NCI-H1092 treated with DMSO at 0.1 percent for 48 hours (cell line): Measurements from ENCODE around the gene CBFA2T3.

Experiments used
- DNase-seq: peaks from one replicate; lab custom pipeline; 2025; lab: John Stamatoyannopoulos, UW

Gene CBFA2T3

DNA sequence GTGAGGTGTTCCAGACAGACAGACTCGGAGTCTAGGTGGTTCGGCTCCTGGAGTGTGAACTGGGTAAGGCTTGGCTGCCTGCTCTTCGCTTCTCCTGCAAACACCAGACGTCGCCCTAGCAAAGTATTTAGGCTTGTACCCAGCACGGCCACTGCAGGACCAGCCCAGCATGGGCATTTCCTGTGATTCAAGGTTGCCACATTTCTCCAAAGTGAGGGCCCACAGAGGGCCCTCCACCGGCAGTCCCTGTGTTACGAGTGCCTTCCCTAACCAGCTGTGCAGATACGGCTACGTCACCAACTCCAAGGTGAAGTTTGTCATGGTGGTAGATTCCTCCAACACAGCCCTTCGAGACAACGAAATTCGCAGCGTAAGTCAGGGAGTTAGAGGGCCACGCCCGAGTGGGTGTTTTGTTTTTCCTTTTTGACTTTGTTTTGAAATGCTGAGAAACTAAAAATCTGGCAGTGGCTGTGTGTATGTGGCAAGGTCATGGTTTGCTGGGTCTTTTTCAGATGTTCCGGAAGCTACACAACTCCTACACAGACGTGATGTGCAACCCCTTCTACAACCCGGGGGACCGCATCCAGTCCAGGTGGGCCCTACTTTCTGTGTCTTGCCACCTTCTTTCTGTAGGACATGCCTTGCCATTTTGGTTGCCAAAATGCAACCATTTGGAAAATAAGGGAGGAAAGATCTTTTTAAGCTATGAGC is 117.5 kb downstream of the CBFA2T3 start:
- DNase-seq, result no peak

DNA sequence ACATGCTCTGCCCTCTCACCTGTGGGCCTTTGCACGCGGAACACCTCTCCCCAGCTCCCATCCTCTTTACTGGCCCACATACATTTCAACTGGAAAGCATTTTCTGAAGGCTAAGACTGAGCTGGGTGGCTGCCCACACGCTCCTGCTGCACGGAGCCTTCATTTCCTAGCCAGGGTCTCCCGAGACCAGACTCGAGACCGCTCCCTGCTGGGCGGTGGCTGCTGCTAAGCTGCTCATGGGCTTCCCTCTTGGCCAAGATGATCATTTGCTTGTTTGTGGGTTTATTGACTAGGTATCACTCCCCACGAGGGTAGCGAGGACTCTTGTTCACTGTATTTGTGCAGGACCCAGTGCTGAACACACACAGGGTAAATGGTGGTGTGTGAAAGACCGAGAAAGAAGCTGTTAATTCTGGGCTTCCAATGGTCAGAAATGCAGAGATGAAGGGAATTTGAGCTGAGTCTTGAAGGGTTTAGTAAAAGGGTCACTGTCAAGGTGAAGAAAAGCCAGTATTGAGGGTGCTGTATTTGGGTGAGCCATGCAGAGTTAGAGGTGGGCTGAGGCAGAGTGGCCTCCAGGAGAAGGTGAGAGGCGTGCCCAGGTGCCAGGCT is 119.2 kb downstream of the CBFA2T3 start:
- peak; percentile 48 for DNase-seq

DNA sequence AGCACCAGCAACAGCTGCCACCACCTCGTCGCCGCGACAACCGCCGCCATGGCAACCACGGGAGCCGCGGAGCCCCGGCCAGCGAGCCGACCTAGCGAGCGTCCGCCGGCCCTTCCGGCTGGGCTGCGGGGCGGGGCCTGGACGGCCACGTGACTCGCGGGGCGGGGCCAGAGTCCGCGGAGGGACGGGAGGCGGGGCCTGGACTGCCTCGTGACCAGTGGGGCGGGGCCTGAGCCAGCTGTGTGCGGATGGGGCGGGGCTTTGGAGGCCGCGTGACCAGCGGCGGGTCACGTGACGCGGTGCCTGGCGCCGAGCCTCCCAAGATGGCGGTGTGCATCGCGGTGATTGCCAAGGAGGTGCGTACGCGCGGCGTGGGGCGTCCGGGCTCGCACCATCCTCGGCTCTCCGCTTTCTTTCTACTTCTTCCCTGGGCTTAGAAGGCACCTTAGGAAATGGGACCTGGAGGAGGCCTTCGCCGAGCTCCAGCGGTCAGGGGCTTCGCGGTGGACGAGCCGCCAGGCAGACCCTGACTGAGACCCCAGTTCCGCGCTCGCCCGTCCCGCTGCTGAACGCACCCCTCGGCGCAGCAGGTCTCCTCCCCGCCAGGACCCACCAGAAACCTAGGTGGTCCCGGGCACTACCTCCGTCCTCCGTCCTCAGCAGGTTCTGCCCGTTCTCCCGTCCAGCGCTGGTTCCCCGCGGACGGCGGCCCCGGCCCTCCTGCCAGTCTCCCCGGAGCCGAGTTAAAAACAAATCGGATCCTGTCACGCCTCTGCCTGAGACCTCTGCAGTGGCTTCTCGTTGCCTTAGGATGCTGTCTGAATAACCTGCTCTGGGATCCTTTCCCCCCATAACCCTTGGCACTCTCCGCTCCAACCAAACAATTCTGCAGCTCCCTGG is 119.9 kb downstream of the CBFA2T3 start, which contains the start of the genes GALNS and TRAPPC2L:
TSS of gene GALNS (minus strand) at position 120 of the 900 bp plus-strand sequence. CDS start at position 50, 70 bp downstream.
TSS of gene TRAPPC2L (plus strand) at position 300 of the 900 bp plus-strand sequence. CDS start at position 324, 24 bp downstream.
- DNase-seq, result peak; percentile 95

DNA sequence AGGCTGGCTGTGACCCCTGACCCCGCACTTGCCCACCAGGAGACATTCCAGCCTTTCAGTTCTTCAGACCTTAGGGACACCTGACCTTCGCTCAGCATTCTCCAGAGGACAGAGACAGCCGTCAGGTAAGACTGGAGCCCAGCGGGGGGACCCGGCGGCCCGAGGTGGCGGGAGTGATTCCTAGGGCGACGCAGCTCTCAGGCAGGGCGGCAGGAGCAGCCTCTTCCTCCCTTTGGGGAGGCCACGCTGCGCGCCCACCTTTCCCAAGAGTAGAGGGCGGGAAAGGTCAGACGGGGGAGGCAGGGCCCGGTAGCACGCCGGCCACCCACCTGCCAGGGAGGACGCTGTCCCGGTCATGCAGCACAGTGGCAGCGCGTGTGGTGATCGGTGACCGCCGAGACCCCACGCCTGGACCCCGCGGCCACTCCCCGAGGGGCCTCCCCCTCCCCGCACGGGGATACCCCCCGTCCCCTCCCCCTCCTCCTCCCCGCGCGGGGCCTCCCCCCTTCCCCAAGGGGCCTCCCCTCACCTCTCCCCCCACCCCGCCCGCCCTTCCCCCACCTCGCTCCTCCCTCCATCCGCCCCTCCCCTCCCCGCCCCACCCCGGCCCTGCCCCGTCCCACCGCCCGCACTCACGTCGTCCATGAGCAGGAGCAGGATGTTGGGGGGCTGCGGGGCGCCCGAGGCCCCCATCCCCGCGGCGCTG is 120.7 kb downstream of the CBFA2T3 start:
- no peak for DNase-seq

DNA sequence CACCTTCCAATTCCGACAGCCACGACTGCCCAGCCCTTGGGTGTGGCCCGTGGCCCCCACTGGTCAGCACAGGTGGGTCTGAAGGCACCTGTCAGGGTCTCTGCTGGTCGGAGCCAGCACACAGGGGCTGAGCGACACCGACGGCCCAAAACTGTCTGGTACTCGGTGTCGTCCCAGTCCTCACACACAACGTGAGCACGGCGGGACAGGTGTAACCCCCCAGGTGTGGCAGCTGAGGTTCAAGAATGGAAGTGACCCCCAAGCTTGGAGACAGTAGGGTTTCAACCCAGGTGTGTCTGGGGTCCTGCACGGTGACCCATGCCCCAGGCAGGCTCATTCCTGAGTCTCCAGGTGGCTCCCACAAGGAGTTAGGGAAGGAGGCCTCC is 121.3 kb downstream of the CBFA2T3 start:
- DNase-seq, result no peak

DNA sequence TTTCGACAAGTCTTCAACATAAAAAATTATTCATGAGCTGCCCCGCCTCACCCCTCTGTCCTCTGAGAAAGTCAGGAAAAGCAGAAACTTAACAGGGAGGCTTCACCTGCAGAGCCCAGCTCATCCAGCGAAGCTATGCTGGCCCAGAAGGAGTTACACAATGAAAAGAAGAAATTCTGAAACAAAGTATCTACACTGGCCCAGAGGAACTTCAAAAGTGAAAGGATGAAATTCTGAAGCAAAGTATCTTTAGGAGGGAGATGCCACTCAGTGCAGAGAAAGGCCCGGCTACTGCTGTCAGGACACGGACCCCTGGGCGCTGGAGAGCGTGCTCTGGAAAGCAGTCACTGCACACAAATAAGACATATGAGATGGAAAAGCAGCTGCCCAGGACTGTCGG is 121.8 kb downstream of the CBFA2T3 start:
- no peak for DNase-seq

DNA sequence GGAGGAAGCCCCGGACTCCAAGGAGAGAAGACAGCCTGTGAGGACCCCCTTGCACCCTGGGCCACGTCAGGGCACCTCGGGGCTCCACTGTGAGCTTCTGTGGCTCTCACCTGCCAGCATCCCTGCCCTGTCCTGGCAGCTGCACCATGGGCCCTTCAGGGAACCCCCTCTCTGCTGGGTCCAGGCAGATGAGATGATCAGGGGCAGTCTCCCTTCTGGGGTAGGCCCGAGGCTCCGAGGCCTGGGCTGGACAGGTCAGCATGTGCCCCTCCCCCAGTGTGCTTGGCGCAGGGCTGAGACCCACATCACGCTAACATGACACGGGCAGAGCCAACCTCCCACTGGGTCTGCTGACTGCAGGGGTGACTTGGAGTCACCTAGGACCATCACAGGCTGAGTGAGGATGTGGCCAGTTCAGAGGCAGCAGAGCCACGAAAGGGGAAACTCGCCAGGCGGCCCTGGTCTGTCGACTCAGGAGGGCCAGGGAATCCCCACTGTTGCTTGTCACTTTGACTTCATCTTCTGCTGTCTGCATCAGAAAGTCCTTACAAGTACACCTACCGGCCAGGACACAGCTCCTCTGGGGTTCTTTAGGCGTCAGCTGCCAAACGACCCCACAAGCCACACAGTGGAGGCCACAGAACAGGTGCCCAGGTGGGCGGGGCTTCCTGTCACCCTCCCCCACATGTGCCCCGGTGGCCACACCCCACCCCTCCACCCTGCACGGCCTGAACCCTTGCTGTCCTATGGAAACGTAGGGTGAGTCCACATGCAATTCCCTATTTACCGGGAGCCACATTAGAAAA is 122.5 kb downstream of the CBFA2T3 start:
- DNase-seq, result no peak

DNA sequence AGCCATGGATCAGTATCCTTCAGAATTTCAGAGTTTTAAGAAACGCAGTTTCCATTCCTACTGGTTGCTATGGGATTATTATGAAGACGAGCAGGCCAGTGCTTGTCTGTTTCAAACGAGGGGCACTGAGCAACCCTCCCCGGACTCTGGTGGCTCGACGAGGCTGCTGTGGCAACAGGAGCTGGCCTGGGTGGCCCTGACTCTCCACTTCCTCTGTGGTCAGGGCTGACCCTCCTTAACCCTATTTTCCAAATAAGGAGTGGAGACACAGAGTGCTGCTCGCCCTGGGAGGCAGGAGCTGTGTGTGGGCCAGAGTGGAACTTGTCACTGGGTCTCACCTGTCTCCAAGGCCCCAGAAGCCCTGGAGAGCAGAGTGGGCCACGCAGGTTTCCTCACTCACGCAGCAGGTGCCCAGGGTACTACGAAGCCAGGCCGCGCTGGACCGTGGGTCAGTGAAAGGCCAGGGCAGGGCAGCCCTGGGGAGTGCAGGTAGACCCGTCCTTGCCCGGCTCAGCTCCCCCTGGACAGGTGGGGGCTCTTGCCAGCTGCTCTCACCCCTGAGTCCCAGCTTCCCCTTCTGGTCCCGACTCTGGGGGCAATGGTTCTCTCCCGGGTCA is 123.6 kb downstream of the CBFA2T3 start:
- DNase-seq, result no peak

DNA sequence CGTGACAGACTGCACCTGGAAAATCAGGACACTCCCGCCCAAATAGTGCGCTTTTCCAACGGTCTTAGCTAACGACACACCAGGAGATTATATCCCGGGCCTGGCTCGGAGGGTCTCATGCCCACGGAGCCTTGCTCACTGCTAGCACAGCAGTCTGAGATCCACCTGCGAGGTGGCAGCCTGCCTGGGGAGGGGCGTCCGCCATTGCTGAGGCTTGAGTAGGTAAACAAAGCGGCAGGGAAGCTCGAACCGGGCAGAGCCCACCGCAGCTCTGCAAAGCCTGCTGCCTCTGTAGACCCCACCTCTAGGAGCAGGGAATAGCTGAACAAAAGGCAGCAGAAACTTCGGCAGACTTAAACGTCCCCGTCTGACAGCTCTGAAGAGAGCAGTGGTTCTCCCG is 125.4 kb downstream of the CBFA2T3 start:
- DNase-seq, result no peak

DNA sequence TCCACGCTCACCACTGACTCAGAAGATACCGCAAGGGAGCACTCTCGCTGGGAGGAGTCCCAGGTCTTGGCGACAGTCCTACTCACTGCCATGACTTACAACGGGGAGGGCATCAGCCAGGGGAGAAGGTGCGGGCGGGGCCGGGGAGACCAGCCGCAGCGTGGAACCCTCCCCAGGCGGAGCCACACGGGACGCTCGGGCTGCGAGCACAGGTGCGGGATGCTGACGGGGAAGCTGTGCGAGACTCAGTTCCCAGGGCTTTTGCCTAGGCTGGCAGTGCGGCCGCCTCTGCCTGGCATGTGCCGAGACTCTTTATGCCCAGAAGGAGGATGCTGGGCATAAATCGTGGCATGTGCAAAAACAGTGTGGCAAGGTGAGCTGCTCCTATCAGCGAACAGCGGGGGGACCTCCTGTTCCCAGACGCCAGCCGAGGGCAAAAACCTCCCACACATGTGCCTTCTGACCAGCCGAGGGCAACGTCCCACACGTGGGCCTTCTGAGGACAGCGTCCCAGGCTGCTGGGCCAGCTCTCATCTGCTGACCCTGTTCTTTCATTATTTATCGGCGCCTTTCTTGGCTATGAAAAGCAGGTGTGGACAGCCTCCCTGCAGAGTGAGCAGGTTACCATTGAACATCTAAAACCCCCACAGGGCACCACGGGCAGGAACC is 126.3 kb downstream of the CBFA2T3 start:
- no peak for DNase-seq

DNA sequence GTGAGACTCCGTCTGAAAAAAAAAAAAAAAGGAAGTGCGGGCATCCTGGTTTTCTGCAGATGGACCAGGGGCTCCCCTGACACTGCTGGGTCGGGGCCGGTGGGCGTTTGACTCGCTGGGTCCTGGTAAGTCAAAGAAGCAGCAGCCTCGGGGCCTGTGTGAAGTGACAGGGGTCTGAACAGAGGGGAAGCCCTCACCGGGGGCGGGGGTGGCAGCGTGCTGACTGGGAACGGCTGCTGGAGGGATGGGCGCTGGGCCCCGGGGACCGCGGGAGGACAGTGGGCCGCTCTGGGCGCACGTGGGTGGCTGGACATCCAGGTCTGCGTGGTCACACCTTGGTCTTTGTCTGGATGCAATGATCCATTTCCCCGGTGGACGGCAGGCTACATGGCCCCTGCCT is 128.4 kb downstream of the CBFA2T3 start:
- DNase-seq, result no peak

DNA sequence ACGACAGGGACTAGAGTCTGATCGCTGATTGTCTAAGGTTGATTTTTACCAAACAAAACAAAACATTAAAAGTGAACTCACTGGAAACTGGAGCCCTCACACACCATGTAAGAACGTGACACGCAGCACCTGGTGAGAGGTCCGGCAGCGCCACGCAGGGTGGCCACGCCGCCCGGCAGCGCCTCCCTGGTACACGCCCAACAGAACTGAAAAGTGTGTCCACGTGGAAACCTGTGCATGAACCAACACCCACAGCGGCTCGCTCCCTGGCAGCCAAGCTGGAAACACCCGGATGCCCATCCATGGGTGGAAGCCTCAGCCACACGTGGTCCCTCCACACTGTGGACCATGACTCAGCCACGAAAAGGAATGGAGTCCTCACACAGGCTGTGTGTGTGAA is 129.4 kb downstream of the CBFA2T3 start:
- no peak for DNase-seq

DNA sequence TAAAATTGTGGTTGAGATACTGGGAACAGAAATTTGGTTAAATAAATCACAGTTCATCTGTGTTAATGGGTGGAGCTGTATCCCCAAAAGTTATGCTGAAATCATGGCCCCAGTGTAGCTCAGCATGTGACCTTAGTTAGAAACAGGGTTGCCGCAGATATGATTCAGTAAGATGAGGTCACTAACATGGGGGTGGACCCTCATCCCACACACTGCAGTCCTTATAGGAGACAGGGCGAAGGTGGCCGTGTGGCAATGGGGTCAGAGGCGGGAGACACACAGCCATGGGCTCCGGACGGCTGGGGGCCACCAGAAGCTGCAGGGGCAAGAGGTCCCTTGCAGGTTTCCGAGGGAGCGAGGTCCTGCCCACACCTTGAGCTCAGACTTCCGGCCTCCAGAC is 130.9 kb downstream of the CBFA2T3 start:
- no peak for DNase-seq

DNA sequence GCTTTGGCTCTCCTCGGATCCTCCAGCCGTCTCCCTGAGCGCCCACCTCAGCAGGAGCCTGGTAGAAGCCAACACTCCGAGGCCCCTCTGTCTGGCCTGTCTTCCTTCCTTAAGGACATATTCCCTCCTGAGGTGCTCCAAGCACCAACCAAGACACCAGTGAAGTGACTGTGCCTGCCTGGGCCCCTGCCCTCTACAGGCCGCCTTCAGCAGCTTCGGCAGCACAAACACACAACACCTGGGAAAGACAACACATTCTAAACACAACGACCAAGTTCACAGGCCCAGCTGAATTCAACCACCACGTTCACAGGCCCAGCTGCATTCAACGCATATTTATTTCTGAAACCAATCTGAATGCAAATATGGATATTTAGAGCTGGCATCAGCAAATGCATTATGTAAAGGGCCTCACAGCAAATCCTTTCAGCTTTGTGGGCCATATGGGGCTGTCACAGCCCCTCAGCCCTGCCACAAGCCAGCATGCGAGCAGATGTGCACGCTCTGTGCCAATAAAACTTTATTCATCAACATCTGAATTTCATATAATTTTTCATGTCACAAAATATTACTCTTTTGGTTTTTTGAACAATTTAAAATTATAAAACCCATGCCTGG is 132.5 kb downstream of the CBFA2T3 start:
- no peak for DNase-seq

DNA sequence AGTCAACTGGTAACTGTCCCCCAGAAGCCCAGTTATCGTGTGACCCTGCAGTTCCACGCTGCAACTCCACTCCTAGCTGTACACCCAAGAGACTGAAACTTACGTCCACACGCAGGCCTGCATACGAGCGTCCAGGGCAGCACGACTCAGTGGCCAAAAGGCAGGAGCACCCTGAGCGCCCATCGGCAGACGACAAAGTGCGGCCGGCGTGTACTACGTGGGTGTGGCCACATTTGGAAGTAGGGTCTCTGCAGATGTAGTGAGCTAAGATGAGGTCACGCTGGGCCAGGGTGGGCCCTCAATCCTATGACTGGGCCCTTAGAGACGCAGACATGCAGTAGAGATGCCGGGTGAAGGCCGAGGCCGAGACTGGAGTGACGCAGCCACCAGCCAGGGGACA is 133.8 kb downstream of the CBFA2T3 start:
- DNase-seq, result no peak

DNA sequence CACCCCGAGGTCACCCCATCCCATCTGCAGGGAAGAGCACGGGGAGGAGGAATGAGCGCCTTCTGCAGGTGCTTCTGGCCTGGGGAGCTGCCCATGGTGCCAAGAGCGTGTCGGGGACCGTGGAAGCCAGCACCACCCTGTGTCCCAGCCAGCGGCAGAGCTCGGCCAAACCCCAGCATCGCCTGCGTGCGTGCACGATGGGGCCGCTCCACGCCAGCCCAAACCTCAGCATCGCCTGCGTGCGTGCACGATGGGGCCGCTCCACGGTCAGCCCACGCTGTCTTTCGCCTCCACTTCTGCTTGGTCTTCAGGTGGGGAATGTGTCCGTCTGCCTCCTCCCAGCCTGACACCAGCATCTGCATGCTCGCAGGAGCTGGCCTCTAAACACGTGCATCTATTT is 134.2 kb downstream of the CBFA2T3 start:
- no peak for DNase-seq

DNA sequence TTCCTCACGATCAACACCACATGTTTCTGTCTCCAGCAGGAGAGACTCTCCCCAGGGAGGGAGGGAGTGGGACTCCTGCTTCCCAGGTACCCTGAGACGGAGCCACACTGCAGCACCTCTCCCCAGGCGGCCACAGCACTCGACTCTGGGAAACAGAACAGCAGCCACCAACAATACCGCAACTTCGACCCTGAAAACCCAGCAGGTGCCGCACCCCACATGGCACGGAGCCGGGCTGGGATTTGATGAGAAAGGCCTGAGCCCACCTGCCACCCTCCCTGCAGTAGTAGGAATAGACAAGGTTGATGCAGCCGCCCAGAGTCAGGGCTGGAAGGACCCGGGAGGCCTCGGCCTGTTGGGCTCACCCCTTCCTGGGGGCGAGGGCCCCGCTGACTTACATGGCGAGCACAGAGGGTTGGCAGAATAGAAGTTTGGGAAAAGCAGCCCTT is 134.7 kb downstream of the CBFA2T3 start:
- DNase-seq, result no peak

DNA sequence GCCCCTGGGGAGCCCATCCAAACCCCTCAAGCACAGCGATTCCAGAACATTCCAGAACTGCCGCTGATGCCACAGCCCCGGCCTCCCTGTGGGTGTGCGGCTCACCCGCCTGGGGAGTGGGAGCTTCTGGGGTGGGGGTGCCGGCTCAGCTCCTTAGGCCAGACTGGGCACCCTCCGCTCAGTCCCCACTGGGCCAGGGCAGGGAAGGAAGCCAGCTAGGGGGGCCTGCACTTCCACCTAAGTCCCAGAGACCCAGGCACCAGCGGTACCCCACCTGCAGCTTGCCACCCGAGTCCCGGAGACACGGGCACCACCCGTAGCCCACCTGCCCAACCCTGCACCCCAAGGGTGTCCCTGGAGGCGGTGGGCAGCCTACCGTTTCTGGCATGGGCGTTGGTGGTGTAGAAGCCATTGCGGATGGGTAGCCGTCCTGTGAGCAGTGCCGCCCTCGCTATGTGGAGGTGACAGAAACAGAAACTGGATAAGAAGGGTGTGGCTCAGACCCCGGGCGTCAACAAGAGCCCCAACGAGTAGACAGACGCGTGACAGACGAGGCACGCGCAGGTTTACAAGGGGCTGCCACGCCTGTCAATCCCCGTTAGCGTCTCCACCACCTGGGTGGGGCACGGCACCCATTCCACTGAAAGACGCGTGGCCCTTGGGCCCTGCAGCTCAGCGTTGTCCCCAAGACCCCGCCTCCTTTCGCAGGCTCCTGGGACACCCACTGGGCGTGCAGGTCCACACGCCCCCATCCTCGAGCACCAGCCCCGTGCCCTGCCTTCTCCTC is 135.3 kb downstream of the CBFA2T3 start:
- no peak for DNase-seq
